ENCODE results near the gene ITSN2. TPM values are rescaled to one million over a fixed set of nuclear protein-coding genes. Genes with fewer than 3 reads are reported as not detected.

Gene ITSN2
- total RNA-seq, 2 experiments from 2014 or later, result 46.2 to 46.9 TPM

DNA sequence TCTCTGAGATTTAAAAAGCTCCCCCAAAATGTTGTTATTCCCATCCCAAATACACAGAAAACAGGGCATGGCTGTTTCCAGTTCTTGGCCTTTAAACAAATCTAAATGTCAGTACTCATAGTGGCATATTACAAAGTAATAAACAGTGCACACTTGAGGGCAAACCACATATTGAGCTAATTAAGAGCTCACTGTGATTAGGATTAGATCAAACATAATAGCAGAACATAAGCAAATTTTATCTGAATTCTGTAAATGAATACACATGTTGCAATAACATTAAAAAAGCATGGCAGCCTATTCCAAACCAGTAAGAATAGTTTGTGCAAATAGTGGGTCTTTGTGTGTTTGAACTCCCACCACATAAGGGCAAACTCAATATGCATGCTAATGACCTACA lies 118.8 kb downstream of the ITSN2 start:
- no peaks in the 10 kb centered on the region for H3K9me3 Mint-ChIP-seq
- no peaks in the 10 kb centered on the region for H3K4me1 Mint-ChIP-seq
- DNase-seq, result no peak
- peaks cover 6% of the 10 kb centered on the region for H3K36me3 Mint-ChIP-seq
- no peak overlapping the region for H3K4me3 Mint-ChIP-seq
- H3K27me3 Mint-ChIP-seq, result no peaks in the 10 kb centered on the region
- no peak overlapping the region for H3K27ac Mint-ChIP-seq

DNA sequence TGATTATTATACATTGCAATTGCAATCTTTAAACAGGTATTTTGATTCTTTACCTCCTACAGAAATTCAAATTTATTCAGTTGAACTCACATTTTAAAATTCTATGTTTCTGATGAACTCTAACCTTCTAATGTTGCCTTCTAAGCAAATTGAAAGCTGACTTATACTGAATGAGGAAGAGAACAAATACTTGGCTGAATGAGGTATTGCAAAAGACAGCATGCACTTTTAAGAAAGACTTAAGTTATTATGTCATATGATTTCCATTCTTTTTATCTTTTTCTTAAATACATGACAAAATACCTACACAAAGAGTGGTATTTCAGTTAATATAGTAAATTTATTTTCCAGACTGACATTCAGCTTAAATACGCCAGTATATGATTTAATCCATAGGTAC lies 120.8 kb downstream of the ITSN2 start:
- DNase-seq, result no peak
- no peaks in the 10 kb centered on the region for H3K9me3 Mint-ChIP-seq
- H3K4me3 Mint-ChIP-seq, result no peak overlapping the region
- H3K27me3 Mint-ChIP-seq, result no peaks in the 10 kb centered on the region
- no peaks in the 10 kb centered on the region for H3K36me3 Mint-ChIP-seq
- no peaks in the 10 kb centered on the region for H3K4me1 Mint-ChIP-seq
- no peak overlapping the region for H3K27ac Mint-ChIP-seq

DNA sequence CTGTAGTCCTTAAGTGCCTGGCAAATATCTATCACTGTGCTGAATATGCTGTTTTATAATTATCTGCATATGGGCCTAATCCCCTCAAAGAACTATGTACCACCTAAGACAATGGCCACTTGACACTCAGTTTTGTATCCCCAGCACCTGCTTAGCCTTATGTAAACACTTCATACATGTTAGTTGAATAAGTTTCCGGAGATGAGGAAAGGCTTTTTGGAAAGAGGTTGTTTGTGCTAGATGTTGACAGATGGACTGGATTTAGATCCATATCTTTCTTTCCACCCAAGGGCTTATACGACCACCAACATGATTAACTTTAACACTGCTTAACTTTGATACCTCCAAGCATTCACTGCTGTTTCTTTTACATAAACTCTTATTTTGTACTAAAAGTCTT lies 122.2 kb downstream of the ITSN2 start:
- Mint-ChIP-seq H3K9me3 (no peaks in the 10 kb centered on the region), H3K27ac (no peak overlapping the region), H3K4me1 (no peaks in the 10 kb centered on the region), H3K4me3 (no peak overlapping the region), H3K27me3 (no peaks in the 10 kb centered on the region), H3K36me3 (no peaks in the 10 kb centered on the region)
- no peak for DNase-seq

DNA sequence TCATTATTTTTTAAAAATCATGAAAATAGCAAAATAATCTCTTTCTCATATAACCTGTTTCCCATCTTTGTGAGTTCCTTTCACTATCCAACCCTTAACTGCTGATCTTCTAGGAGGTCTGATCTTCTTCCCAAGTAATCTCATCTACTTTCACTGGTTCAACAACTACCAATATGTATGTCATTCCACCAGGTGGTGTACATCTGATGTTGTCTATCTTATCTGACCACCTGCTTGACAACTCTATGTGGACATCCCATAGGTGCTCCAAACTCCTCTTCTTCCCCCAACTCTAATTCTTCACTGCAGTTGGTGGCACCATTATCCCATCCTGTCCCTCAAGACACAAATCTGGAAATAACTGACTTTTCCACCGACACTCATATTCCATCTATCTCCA lies 123.0 kb downstream of the ITSN2 start:
- Mint-ChIP-seq H3K27ac (no peak overlapping the region), H3K9me3 (no peaks in the 10 kb centered on the region), H3K27me3 (no peaks in the 10 kb centered on the region), H3K36me3 (no peaks in the 10 kb centered on the region), H3K4me1 (no peaks in the 10 kb centered on the region), H3K4me3 (no peak overlapping the region)
- DNase-seq, result no peak

DNA sequence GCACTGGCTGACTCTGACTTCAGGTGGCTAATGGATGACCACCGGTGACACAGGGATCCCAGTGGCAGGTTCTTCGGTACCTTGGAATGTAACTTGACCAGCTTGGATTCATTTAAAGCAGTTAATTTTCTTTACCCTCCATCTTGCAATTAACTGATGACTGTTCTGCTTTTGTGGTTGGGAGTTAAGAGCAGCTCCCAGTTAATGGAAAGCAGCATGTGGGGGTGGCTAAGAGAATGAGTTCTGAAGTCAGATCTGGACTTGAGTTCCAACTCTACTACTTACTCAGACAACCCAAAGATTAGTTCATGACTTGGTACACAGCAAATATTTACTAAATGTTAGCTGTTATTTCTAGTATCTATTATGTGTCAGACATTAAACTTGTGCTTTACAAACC lies 127.0 kb downstream of the ITSN2 start:
- no peaks in the 10 kb centered on the region for H3K9me3 Mint-ChIP-seq
- no peaks in the 10 kb centered on the region for H3K27me3 Mint-ChIP-seq
- no peak overlapping the region for H3K27ac Mint-ChIP-seq
- H3K4me1 Mint-ChIP-seq, result no peaks in the 10 kb centered on the region
- no peak overlapping the region for H3K4me3 Mint-ChIP-seq
- no peak for DNase-seq
- no peaks in the 10 kb centered on the region for H3K36me3 Mint-ChIP-seq

DNA sequence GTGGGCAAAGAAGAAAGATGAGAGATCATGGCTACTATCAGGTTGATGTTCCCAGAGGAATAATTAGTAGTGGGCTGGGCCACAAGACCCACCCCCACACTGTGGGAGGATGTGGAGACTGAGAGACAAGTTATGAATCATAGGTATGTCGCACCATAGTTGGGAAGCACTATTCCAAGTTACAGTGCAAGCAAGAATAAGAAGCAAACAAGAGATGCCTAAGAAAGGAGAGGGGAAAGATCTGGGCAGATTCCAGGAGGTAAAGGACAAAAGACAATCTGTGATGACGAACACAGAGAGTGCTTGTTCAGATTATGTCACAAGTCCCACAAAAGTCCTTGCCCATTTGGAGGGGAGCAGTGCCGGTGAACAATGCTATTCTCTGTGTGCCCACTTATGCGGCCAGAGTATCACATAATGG lies 128.9 kb downstream of the ITSN2 start:
- H3K4me1 Mint-ChIP-seq, result no peaks in the 10 kb centered on the region
- DNase-seq, result no peak
- no peaks in the 10 kb centered on the region for H3K27me3 Mint-ChIP-seq
- no peak overlapping the region for H3K27ac Mint-ChIP-seq
- no peak overlapping the region for H3K4me3 Mint-ChIP-seq
- no peaks in the 10 kb centered on the region for H3K36me3 Mint-ChIP-seq
- H3K9me3 Mint-ChIP-seq, result no peaks in the 10 kb centered on the region

DNA sequence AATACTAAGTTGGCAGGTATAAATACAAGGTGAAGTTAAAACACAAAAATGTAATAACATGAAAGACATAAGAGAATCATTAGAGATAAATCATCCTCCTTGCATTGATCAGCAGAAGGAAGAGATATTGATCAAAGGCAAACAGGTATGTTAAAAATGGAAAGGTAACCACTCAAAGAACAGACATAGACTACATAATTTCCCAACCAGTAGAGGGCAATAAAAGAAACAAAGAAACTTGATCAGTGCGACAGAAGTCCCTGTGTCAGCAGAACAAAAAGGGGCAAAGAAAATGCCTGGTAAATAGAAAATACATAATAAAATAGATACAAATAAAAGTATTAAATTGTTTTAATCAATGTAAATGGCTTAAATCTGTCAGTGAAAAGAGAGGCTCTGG lies 131.9 kb downstream of the ITSN2 start:
- H3K9me3 Mint-ChIP-seq, result no peaks in the 10 kb centered on the region
- H3K4me3 Mint-ChIP-seq, result no peak overlapping the region
- H3K27me3 Mint-ChIP-seq, result no peaks in the 10 kb centered on the region
- no peak for DNase-seq
- H3K36me3 Mint-ChIP-seq, result no peaks in the 10 kb centered on the region
- no peaks in the 10 kb centered on the region for H3K4me1 Mint-ChIP-seq
- no peak overlapping the region for H3K27ac Mint-ChIP-seq

DNA sequence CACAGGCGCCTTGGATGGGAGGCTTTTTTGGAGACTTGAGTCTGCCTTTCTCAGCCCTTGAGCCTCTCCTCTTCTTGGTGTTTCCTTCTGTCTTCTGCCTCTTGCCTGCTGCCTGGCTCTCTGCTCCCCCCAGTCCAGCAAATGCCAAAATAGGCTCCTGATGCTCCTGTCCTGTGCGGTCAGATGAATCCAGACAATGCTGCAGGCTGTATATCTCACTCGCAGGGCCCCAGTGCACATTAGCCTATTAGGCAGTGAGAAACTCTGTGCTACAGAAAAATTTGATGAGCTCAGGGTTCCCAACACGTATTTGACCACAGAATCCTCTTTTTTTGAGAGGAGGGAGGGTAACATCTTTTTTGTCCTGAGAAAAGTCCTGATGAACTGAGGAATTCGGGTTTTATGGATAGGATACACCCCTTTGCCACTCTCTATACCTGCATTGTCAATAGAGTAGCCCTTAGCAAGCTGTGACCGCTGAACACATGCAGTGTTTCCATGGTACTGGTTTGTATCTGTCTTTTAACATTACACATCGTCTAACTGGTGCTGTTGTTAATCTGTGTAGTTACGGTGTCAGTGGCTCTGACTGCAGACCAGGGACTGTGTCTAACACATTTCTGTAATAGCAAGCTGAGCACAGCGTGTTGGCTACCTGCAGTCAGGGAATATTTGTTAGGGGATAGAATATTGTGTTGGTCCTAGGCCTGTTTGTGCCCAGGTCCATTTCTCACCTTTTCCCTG lies 134.7 kb downstream of the ITSN2 start:
- no peaks in the 10 kb centered on the region for H3K36me3 Mint-ChIP-seq
- no peaks in the 10 kb centered on the region for H3K9me3 Mint-ChIP-seq
- H3K4me3 Mint-ChIP-seq, result no peak overlapping the region
- H3K4me1 Mint-ChIP-seq, result no peaks in the 10 kb centered on the region
- no peak overlapping the region for H3K27ac Mint-ChIP-seq
- no peak for DNase-seq
- no peaks in the 10 kb centered on the region for H3K27me3 Mint-ChIP-seq

DNA sequence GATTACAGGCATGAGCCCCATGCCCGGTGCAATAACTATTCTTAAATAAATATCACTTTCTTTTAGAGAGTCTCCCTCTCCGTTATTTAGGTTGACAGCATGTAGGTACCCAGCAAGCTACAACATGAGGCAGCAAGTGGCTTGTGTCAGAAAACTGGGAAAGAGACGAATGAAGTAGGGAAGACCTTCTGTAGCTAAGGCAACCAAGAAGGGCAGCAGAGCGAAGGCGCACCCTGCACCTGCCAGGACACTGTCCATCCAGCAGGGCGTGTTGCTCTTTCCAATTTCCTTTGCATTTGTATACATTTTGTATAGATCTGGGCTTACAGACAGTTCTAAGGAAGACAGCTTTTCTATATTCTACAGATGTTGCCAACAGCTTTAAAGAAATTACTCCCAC lies 137.4 kb downstream of the ITSN2 start:
- no peak overlapping the region for H3K27ac Mint-ChIP-seq
- H3K4me1 Mint-ChIP-seq, result no peaks in the 10 kb centered on the region
- H3K27me3 Mint-ChIP-seq, result no peaks in the 10 kb centered on the region
- H3K9me3 Mint-ChIP-seq, result no peaks in the 10 kb centered on the region
- H3K36me3 Mint-ChIP-seq, result no peaks in the 10 kb centered on the region
- no peak for DNase-seq
- H3K4me3 Mint-ChIP-seq, result no peak overlapping the region

DNA sequence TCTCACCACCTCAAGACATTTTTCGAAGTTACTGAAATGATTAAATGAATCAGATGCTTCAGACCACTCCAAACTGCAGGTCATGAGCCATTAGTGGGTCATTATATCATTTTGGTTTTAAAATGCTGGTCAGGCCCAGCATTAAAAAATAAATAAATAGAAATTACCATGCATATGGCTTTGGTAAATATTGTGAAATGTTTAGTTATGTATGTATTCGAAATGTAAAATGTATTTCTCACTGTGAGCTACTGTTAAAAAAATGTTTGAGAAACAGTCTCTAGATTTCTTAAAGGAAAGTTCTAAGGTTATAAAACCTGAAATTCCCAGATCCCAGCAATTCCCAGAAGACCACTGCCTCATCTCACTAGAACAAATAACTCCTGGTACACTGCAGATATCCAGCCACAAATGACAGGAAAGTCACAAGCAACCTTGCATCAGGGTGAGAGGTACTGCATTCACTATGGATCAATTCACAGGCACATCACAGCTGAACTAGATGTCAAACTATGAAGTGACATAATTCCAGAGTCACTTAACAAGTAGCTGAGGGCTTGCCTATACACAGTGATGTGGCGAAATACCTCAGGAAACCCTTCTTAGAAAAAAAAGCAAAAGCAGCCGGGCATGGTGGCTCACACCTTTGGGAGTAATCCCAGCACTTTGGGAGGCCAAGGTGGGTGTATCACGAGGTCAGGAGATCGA lies 138.8 kb downstream of the ITSN2 start:
- no peak for DNase-seq
- H3K9me3 Mint-ChIP-seq, result no peaks in the 10 kb centered on the region
- H3K27me3 Mint-ChIP-seq, result no peaks in the 10 kb centered on the region
- peaks cover 2% of the 10 kb centered on the region for H3K36me3 Mint-ChIP-seq
- no peak overlapping the region for H3K4me3 Mint-ChIP-seq
- H3K27ac Mint-ChIP-seq, result no peak overlapping the region
- H3K4me1 Mint-ChIP-seq, result no peaks in the 10 kb centered on the region

DNA sequence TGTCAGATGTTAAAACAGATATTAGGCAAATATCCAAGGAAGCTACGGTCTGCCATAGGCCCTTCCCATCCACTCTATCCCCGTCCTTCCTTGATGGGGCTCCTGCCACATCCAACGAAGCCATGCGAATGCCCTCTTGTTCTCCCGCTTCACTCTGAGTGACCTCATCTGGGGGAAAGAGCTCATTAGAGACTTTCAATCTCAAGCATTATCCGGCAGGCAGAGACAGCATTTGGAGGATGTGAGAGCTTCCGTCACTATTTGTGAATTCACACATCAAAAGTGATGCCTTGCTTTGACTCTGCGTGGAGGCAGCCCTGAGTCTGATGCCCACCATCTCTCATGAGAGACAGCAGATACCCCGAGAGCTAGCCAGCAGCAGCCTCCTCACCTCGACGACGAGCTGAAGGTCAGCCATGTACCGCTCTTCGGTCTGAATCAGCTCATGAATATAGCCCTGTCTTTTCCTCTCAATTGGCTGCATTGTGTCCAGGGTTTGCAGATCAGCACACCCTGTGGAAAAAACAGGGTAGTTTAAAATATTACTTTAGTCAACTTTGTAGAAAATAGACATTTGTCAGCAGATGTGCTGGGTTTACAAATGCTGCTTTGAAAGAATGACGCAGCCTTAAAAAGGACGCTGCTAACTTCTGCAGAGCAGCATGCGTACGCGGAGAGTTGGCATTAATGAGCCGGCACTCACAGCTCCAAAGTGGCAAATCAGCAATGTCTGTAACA lies 139.6 kb downstream of the ITSN2 start:
- DNase-seq, result no peak
- Mint-ChIP-seq H3K4me3 (no peak overlapping the region), H3K9me3 (no peaks in the 10 kb centered on the region), H3K36me3 (peaks cover 2% of the 10 kb centered on the region), H3K27me3 (no peaks in the 10 kb centered on the region), H3K4me1 (no peaks in the 10 kb centered on the region), H3K27ac (no peak overlapping the region)

DNA sequence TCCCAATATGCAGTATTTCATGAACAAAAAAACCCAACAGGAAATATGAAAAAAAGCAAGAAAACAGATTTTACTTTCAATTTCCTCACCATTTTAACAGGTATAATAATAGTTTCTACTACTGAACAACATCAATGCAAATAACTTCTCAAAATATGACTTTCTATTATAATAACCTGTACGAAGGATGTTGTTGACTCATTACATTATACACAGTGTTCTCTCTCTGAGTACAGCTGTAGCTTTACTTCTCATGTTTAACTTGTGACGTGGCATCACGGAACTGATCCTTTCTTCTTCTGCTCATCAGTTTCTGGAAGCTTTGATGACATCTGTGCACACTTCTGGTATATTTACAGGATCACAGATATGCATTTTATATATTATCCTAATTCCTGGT lies 145.5 kb downstream of the ITSN2 start:
- H3K27me3 Mint-ChIP-seq, result no peaks in the 10 kb centered on the region
- H3K9me3 Mint-ChIP-seq, result no peaks in the 10 kb centered on the region
- no peak for DNase-seq
- H3K36me3 Mint-ChIP-seq, result peaks cover 2% of the 10 kb centered on the region
- H3K27ac Mint-ChIP-seq, result no peak overlapping the region
- H3K4me3 Mint-ChIP-seq, result no peak overlapping the region
- H3K4me1 Mint-ChIP-seq, result peaks cover 4% of the 10 kb centered on the region

DNA sequence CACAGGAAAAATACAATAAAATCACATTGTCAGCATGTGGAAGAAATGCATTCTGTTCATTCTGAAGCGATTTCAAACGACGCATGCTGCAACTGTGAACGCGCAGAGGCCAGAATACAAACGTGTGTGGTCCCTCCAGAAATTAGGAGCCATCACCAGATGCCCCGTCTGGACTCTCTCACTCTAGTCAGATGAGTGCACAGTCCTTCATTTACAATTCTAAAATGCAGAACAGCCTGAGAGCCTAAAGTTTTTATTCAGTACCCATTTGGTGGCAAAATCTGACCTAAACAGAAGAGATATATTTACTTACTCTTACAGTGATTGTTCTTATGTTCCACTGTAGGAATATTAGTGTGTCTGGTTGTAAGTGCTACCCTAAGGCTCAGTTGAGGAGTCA lies 148.9 kb downstream of the ITSN2 start:
- H3K4me1 Mint-ChIP-seq, result peaks cover 4% of the 10 kb centered on the region
- H3K27ac Mint-ChIP-seq, result no peak overlapping the region
- H3K4me3 Mint-ChIP-seq, result no peak overlapping the region
- no peaks in the 10 kb centered on the region for H3K9me3 Mint-ChIP-seq
- no peak for DNase-seq
- H3K27me3 Mint-ChIP-seq, result no peaks in the 10 kb centered on the region
- H3K36me3 Mint-ChIP-seq, result peaks cover 4% of the 10 kb centered on the region

DNA sequence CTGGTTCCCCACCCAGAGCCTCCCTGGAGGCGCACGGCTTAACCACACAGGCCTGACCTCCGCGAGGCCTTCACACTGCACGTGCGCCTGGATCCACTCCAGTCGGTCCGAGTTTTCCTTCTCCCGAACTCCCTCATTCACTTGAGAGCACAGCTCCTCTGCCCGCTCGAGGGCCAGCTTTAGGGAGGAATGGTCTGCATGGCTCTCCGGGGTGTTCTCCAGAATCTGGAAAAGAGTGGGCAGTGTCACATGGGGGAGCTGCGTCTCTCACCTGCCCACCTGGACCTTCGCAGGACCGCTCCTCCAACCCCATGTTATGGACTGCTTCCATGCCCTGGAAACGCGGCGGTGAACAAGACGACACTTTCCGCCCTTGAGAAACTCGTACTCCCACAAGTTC lies 149.6 kb downstream of the ITSN2 start:
- Mint-ChIP-seq H3K4me1 (peaks cover 4% of the 10 kb centered on the region), H3K27me3 (no peaks in the 10 kb centered on the region), H3K36me3 (peaks cover 4% of the 10 kb centered on the region), H3K4me3 (no peak overlapping the region), H3K9me3 (no peaks in the 10 kb centered on the region), H3K27ac (no peak overlapping the region)
- no peak for DNase-seq

DNA sequence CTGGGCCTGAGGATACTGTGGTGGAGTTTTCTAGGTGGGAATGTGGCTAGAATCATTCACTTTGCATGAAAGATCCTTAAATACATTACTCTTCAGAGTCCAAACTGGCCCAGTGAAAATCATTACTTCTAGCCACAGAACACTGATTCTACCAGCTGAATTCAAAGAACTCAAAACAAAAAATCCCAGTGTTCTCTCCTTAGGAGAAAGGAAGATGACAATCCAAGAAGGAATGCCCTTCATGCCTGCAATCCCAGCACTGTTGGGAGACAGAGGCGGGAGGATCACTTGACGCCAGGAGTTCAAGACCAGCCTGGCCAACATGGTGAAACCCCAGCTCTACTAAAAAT lies 150.3 kb downstream of the ITSN2 start:
- no peak for DNase-seq
- H3K27ac Mint-ChIP-seq, result no peak overlapping the region
- no peaks in the 10 kb centered on the region for H3K9me3 Mint-ChIP-seq
- H3K27me3 Mint-ChIP-seq, result no peaks in the 10 kb centered on the region
- no peak overlapping the region for H3K4me3 Mint-ChIP-seq
- H3K4me1 Mint-ChIP-seq, result peaks cover 2% of the 10 kb centered on the region
- H3K36me3 Mint-ChIP-seq, result peaks cover 4% of the 10 kb centered on the region

Measured in activated naive CD8-positive, alpha-beta T cell treated with anti-CD3 and anti-CD28 coated beads for 36 hours (primary cell).